GM23338 (cell line): ENCODE results near the gene OR1N2. TPM values are rescaled to one million over a fixed set of nuclear protein-coding genes. Genes with fewer than 3 reads are reported as not detected.
"Not testable (repeated sequence)": the region's sequence is repeated elsewhere in the genome, so short reads cannot be mapped to it uniquely, and the experiment has no call there.

Experiments
- ATAC-seq: fragments of 200-7000 bp; cut with Tn5 transposase; 3 replicates; pipeline ENCODE4 v1.9.1; 2020
- DNase-seq: peaks from one replicate; pipeline ENCODE4 v3.0.0-alpha.2; 2015; ENCODE audit warnings: low spot score
- H2AFZ ChIP-seq: fragments of 200-600 bp; sonication (generic); 2 replicates; pipeline ENCODE4 v1.8.0; 2016; ENCODE audit warnings: antibody characterized with exemption, mild to moderate bottlenecking, moderate library complexity
- H3F3A ChIP-seq: fragments of 200-600 bp; sonication (generic); replicated peaks from 2 replicates; pipeline ENCODE4 v1.8.0; 2017; ENCODE audit warnings: antibody characterized with exemption, mixed run types, low read depth
- H3K27ac ChIP-seq: fragments of 200-600 bp; sonication (generic); 2 replicates; pipeline ENCODE4 v1.6.1; 2016; ENCODE audit warnings: low read depth
- H3K27me3 ChIP-seq: fragments of 200-600 bp; sonication (generic); 2 replicates; pipeline ENCODE4 v1.8.0; 2016; ENCODE audit warnings: mild to moderate bottlenecking, mixed run types, moderate library complexity; ENCODE audit not compliant: insufficient read depth
- H3K36me3 ChIP-seq: fragments of 200-600 bp; sonication (generic); 2 replicates; pipeline ENCODE4 v1.8.0; 2016; ENCODE audit warnings: mild to moderate bottlenecking; ENCODE audit not compliant: insufficient read depth
- H3K4me1 ChIP-seq: fragments of 200-600 bp; sonication (generic); 2 replicates; pipeline ENCODE4 v1.8.0; 2016; ENCODE audit warnings: mild to moderate bottlenecking, moderate library complexity; ENCODE audit not compliant: insufficient read depth
- H3K4me2 ChIP-seq: fragments of 200-600 bp; sonication (generic); 2 replicates; pipeline ENCODE4 v1.7.1; 2017; ENCODE audit warnings: mixed run types
- H3K4me3 ChIP-seq: fragments of 200-600 bp; sonication (generic); 2 replicates; pipeline ENCODE4 v1.6.1; 2016; ENCODE audit warnings: mixed run types
- H3K79me2 ChIP-seq: fragments of 200-600 bp; sonication (generic); replicated peaks from 2 replicates; pipeline ENCODE4 v1.8.0; 2017; ENCODE audit warnings: mild to moderate bottlenecking; ENCODE audit not compliant: insufficient read depth
- H3K9me2 ChIP-seq: fragments of 200-600 bp; sonication (generic); 2 replicates; pipeline ENCODE4 v1.8.0; 2017; ENCODE audit not compliant: insufficient read depth
- H4K20me1 ChIP-seq: fragments of 200-600 bp; sonication (generic); replicated peaks from 2 replicates; pipeline ENCODE4 v1.8.0; 2017; ENCODE audit warnings: mild to moderate bottlenecking; ENCODE audit not compliant: insufficient read depth
- H3K27ac Mint-ChIP-seq: 2 replicates; pipeline ENCODE4 v1.8.0; 2020; ENCODE audit warnings: inconsistent platforms, mild to moderate bottlenecking, moderate library complexity, mixed read lengths
- H3K27me3 Mint-ChIP-seq: 3 replicates; pipeline ENCODE4 v1.8.0; 2022; ENCODE audit warnings: low read depth, mild to moderate bottlenecking, moderate library complexity, mixed read lengths, inconsistent platforms; ENCODE audit not compliant: insufficient read depth, poor library complexity
- H3K36me3 Mint-ChIP-seq: 3 replicates; pipeline ENCODE4 v1.8.0; 2021; ENCODE audit warnings: low read depth, mild to moderate bottlenecking, inconsistent platforms, moderate library complexity, mixed read lengths
- H3K4me1 Mint-ChIP-seq: 3 replicates; pipeline ENCODE4 v1.8.0; 2020; ENCODE audit warnings: mild to moderate bottlenecking, inconsistent platforms, mixed read lengths
- H3K4me3 Mint-ChIP-seq: 3 replicates; pipeline ENCODE4 v1.8.0; 2021; ENCODE audit warnings: moderate library complexity, mild to moderate bottlenecking, inconsistent platforms, mixed read lengths
- H3K9me3 Mint-ChIP-seq: 3 replicates; pipeline ENCODE4 v1.8.0; 2020; ENCODE audit warnings: moderate library complexity, mild to moderate bottlenecking, inconsistent platforms, mixed read lengths
- ZNF462 ChIP-seq: fragments of 250-450 bp; sonication (Bioruptor Pico); IDR thresholded peaks from 2 replicates; pipeline ENCODE4 v1.5.0; 2020; ENCODE audit warnings: mild to moderate bottlenecking, moderate library complexity
- polyA plus RNA-seq: library from polyadenylated mRNA; unstranded; fragments of >200 nt; fragmentation: Nextera tagmentation; extraction: Ambion mirVana; gene quantifications from 2 replicates; pipeline ENCODE4 v1.2.1, GENCODE V29; 2016
- total RNA-seq: library from RNA; depleted of rRNA; stranded (reverse); fragments of >200 nt; shearing (Covaris generic); gene quantifications from 2 replicates; pipeline ENCODE4 v1.2.3, GENCODE V29; 2014

The OR1N2 gene
- total and polyA plus RNA-seq, 2 experiments from 2014 or later: not detected

GRCh38 chr9:122527193-122527592 is 25.7 kb upstream of the OR1N2 start, which contains the start of gene OR1N1:
TSS of gene OR1N1 (minus strand) at chr9:122527293. CDS start at chr9:122527293, 0 bp downstream.
- Mint-ChIP-seq H3K9me3 (peaks cover 91% of the 10 kb centered on the region), H3K36me3 (peaks cover 17% of the 10 kb centered on the region), H3K4me3 (no peak within 1 kb of the TSS), H3K27ac (no peak within 1 kb of the TSS), H3K27me3 (peaks cover 1% of the 10 kb centered on the region), H3K4me1 (no peaks in the 10 kb centered on the region)
- no peak for DNase-seq
- Histone ChIP-seq H3K9me2 (no peaks in the 10 kb centered on the region), H4K20me1 (no peaks in the 10 kb centered on the region), H3K27me3 (no peaks in the 10 kb centered on the region), H3K4me3 (no peak within 1 kb of the TSS), H3K4me2 (no peak within 1 kb of the TSS), H3K4me1 (no peaks in the 10 kb centered on the region), H3K79me2 (no peaks in the 10 kb centered on the region), H2AFZ (no peak within 1 kb of the TSS), H3K27ac (no peak within 1 kb of the TSS), H3F3A (no peaks in the 10 kb centered on the region), H3K36me3 (no peaks in the 10 kb centered on the region; the same call in 1 of the 2 replicates)
- ATAC-seq: no peak
- no peak for TF ChIP-seq ZNF462 (CRISPR knock-in tag)

- peaks cover 12% of the 10 kb centered on the region for H3K27me3 Mint-ChIP-seq
- not testable (repeated sequence) for H3K4me1 Mint-ChIP-seq, H3K4me1 ChIP-seq, ATAC-seq, H3K9me2 ChIP-seq, H3K79me2 ChIP-seq, H3K4me3 Mint-ChIP-seq, DNase-seq, H4K20me1 ChIP-seq, H3K36me3 ChIP-seq, H3K4me3 ChIP-seq, H3K27me3 ChIP-seq, H2AFZ ChIP-seq, H3F3A ChIP-seq, H3K27ac Mint-ChIP-seq, H3K27ac ChIP-seq, H3K4me2 ChIP-seq
- peaks cover 35% of the 10 kb centered on the region for H3K36me3 Mint-ChIP-seq
- H3K9me3 Mint-ChIP-seq: peaks cover 97% of the 10 kb centered on the region
These were observed 21.8 kb upstream of the OR1N2 start for GRCh38 chr9:122531157-122531556.
